Hepatocyte (in vitro differentiated cells): Measurements from ENCODE around the gene TET2. TPM values are rescaled to one million over a fixed set of nuclear protein-coding genes. Genes with fewer than 3 reads are reported as not detected.

ENCODE experiments used
- DNase-seq: peaks from one replicate; pipeline ENCODE4 v3.0.0-alpha.2; 2016; ENCODE audit warnings: low spot score
- H2AFZ ChIP-seq: fragments of 200-600 bp; sonication (generic); 2 replicates; pipeline ENCODE4 v1.6.0; 2016; ENCODE audit warnings: antibody characterized with exemption, mild to moderate bottlenecking
- H3K27ac ChIP-seq: fragments of 200-600 bp; sonication (generic); 2 replicates; pipeline ENCODE4 v1.5.1; 2016; ENCODE audit warnings: mild to moderate bottlenecking
- H3K27me3 ChIP-seq: fragments of 200-600 bp; sonication (generic); 2 replicates; pipeline ENCODE4 v1.6.1; 2016
- H3K36me3 ChIP-seq: fragments of 200-600 bp; sonication (generic); replicated peaks from 2 replicates; pipeline ENCODE4 v1.5.1; 2016; ENCODE audit warnings: low read depth; ENCODE audit not compliant: insufficient read depth
- H3K4me1 ChIP-seq: fragments of 200-600 bp; sonication (generic); 2 replicates; pipeline ENCODE4 v1.5.1; 2016; ENCODE audit warnings: mild to moderate bottlenecking, moderate library complexity; ENCODE audit not compliant: insufficient read depth
- H3K4me2 ChIP-seq: fragments of 200-600 bp; sonication (generic); 2 replicates; pipeline ENCODE4 v1.6.0; 2016
- H3K4me3 ChIP-seq: fragments of 200-600 bp; sonication (generic); 2 replicates; pipeline ENCODE4 v1.5.1; 2016; ENCODE audit warnings: mild to moderate bottlenecking
- H3K79me2 ChIP-seq: fragments of 200-600 bp; sonication (generic); 2 replicates; pipeline ENCODE4 v1.6.0; 2017; ENCODE audit warnings: mild to moderate bottlenecking
- H3K9me2 ChIP-seq: fragments of 200-600 bp; sonication (generic); replicated peaks from 2 replicates; pipeline ENCODE4 v1.6.0; 2017; ENCODE audit warnings: mild to moderate bottlenecking; ENCODE audit not compliant: insufficient read depth
- H3K9me3 ChIP-seq: fragments of 200-600 bp; sonication (generic); 2 replicates; pipeline ENCODE4 v1.5.1; 2016; ENCODE audit warnings: low read depth, mild to moderate bottlenecking
- H4K20me1 ChIP-seq: fragments of 200-600 bp; sonication (generic); 2 replicates; pipeline ENCODE4 v1.6.0; 2016; ENCODE audit warnings: mild to moderate bottlenecking; ENCODE audit not compliant: insufficient read depth, poor library complexity, severe bottlenecking
- CTCF ChIP-seq: fragments of 200-600 bp; sonication (generic); IDR thresholded peaks from 2 replicates; pipeline ENCODE4 v1.5.1; 2016; ENCODE audit warnings: antibody characterized with exemption, mild to moderate bottlenecking; ENCODE audit not compliant: poor library complexity
- EZH2 ChIP-seq: fragments of 200-600 bp; sonication (generic); IDR thresholded peaks from 2 replicates; pipeline ENCODE4 v1.6.1; 2016; ENCODE audit warnings: antibody characterized with exemption, mild to moderate bottlenecking, borderline replicate concordance
- EZH2phosphoT487 ChIP-seq: fragments of 200-600 bp; sonication (generic); IDR thresholded peaks from one replicate; pipeline ENCODE4 v1.6.1; 2018; ENCODE audit warnings: antibody characterized with exemption, mild to moderate bottlenecking, low read depth, moderate library complexity; ENCODE audit not compliant: unreplicated experiment, severe bottlenecking
- WGBS: methylation state at CpG from one replicate; pipeline ENCODE4 v1.1.6; 2016; ENCODE audit warnings: low lambda C conversion rate; ENCODE audit errors: missing lambda C conversion rate; 5-methylcytosine and 5-hydroxymethylcytosine counted together
- polyA plus RNA-seq: library from polyadenylated mRNA; unstranded; fragments of >200 nt; fragmentation: Nextera tagmentation; extraction: Ambion mirVana; gene quantifications from 2 replicates; pipeline ENCODE4 v1.2.1, GENCODE V29; 2016
- total RNA-seq: library from RNA; depleted of rRNA; stranded (reverse); fragments of >200 nt; gene quantifications from 2 replicates; pipeline ENCODE4 v1.2.3, GENCODE V29; 2014

TET2 gene
- total and polyA plus RNA-seq, 2 experiments from 2014 or later: 5.5 to 15.5 TPM

- no peaks in the 10 kb centered on the region for H3K27me3 ChIP-seq
- H3K27ac ChIP-seq: no peak overlapping the region
- no peaks in the 10 kb centered on the region for H4K20me1 ChIP-seq
- TF ChIP-seq EZH2 (no peak), CTCF (no peak), EZH2phosphoT487 (no peak)
- WGBS: 94% methylated on average over 1 of the region's 1 CpG
- DNase-seq: no peak
- H3K9me3 ChIP-seq: no peaks in the 10 kb centered on the region
- H3K9me2 ChIP-seq: no peaks in the 10 kb centered on the region
- H2AFZ ChIP-seq: no peak overlapping the region
- no peak overlapping the region for H3K4me3 ChIP-seq
- no peak overlapping the region for H3K4me2 ChIP-seq
- H3K36me3 ChIP-seq: no peaks in the 10 kb centered on the region
- H3K79me2 ChIP-seq: peaks cover 36% of the 10 kb centered on the region
- no peaks in the 10 kb centered on the region for H3K4me1 ChIP-seq
Observed at GRCh38 chr4:105227054-105227453, 80.4 kb downstream of the TET2 start.

GRCh38 chr4:105230287-105230686 is 83.6 kb downstream of the TET2 start:
- peaks cover 22% of the 10 kb centered on the region for H3K79me2 ChIP-seq
- no peak overlapping the region for H3K27ac ChIP-seq
- DNase-seq: no peak
- no peak for TF ChIP-seq EZH2
- no peak for TF ChIP-seq EZH2phosphoT487
- TF ChIP-seq CTCF: no peak
- H2AFZ ChIP-seq: no peak overlapping the region
- no peak overlapping the region for H3K4me2 ChIP-seq
- H4K20me1 ChIP-seq: no peaks in the 10 kb centered on the region
- no peak overlapping the region for H3K4me3 ChIP-seq
- 96% methylated on average over 1 of the region's 1 CpG for WGBS
- H3K27me3 ChIP-seq: no peaks in the 10 kb centered on the region
- no peaks in the 10 kb centered on the region for H3K4me1 ChIP-seq
- no peaks in the 10 kb centered on the region for H3K9me2 ChIP-seq
- no peaks in the 10 kb centered on the region for H3K9me3 ChIP-seq
- no peaks in the 10 kb centered on the region for H3K36me3 ChIP-seq

GRCh38 chr4:105232374-105232773 is 85.7 kb downstream of the TET2 start:
- H3K4me3 ChIP-seq: no peak overlapping the region
- 87% methylated on average over 4 of the region's 4 CpGs for WGBS
- no peak overlapping the region for H3K4me2 ChIP-seq
- H3K4me1 ChIP-seq: peaks cover 4% of the 10 kb centered on the region
- no peaks in the 10 kb centered on the region for H3K9me2 ChIP-seq
- no peaks in the 10 kb centered on the region for H3K9me3 ChIP-seq
- H3K27ac ChIP-seq: no peak overlapping the region
- H4K20me1 ChIP-seq: no peaks in the 10 kb centered on the region
- DNase-seq: no peak
- H3K36me3 ChIP-seq: no peaks in the 10 kb centered on the region
- H3K27me3 ChIP-seq: no peaks in the 10 kb centered on the region
- no peak overlapping the region for H2AFZ ChIP-seq
- no peak for TF ChIP-seq EZH2
- TF ChIP-seq CTCF: no peak
- no peak for TF ChIP-seq EZH2phosphoT487
- H3K79me2 ChIP-seq: peaks cover 11% of the 10 kb centered on the region

- DNase-seq: no peak
- Histone ChIP-seq H3K27me3 (no peaks in the 10 kb centered on the region), H4K20me1 (no peaks in the 10 kb centered on the region), H3K4me2 (no peak overlapping the region), H3K9me3 (no peaks in the 10 kb centered on the region), H3K9me2 (no peaks in the 10 kb centered on the region), H3K79me2 (peaks cover 11% of the 10 kb centered on the region), H2AFZ (no peak overlapping the region), H3K4me1 (peaks cover 4% of the 10 kb centered on the region), H3K36me3 (no peaks in the 10 kb centered on the region), H3K4me3 (no peak overlapping the region), H3K27ac (no peak overlapping the region)
- TF ChIP-seq EZH2phosphoT487: no peak
- TF ChIP-seq CTCF: no peak
- no peak for TF ChIP-seq EZH2
- 89% methylated on average over 4 of the region's 4 CpGs for WGBS
Observed at GRCh38 chr4:105234582-105234981, 87.9 kb downstream of the TET2 start.
